Natural killer cell (primary cell): ENCODE data around the gene MAP3K14. TPM values are rescaled to one million over a fixed set of nuclear protein-coding genes. Genes with fewer than 3 reads are reported as not detected.

Experiments
- ATAC-seq, 3 donors: fragments of 150-1000 bp in 2 of 3; fragments of 200-7000 bp in 1 of 3; cut with Tn5 transposase; 1 replicate in 1 of 3; 2 replicates in 2 of 3; pipeline ENCODE4 v1.10.0; 2021; ENCODE audit warnings: mild to moderate bottlenecking in 2 of 3, moderate library complexity in 2 of 3
- DNase-seq, 2 donors: peaks; one replicate each; pipeline versions ENCODE4 v3.0.0 to v3.0.0-alpha.2; 2013 to 2021; ENCODE audit warnings: mixed read lengths in 1 of 2
- H3K27ac ChIP-seq: one replicate; pipeline ENCODE4 v1.5.1; 2013; ENCODE audit warnings: mild to moderate bottlenecking, low read length
- H3K27me3 ChIP-seq: one replicate; pipeline ENCODE4 v1.6.1; 2013; ENCODE audit warnings: low read length; ENCODE audit not compliant: control insufficient read depth, insufficient read depth
- H3K36me3 ChIP-seq: one replicate; pipeline ENCODE4 v1.6.1; 2013; ENCODE audit warnings: low read length; ENCODE audit not compliant: control insufficient read depth, insufficient read depth
- H3K4me1 ChIP-seq: one replicate; pipeline ENCODE4 v1.6.1; 2013; ENCODE audit warnings: low read length; ENCODE audit not compliant: control insufficient read depth, insufficient read depth
- H3K4me3 ChIP-seq: one replicate; pipeline ENCODE4 v1.5.1; 2013; ENCODE audit warnings: low read length
- H3K9me3 ChIP-seq: one replicate; pipeline ENCODE4 v1.6.1; 2013; ENCODE audit warnings: low read length; ENCODE audit not compliant: control insufficient read depth, insufficient read depth
- H3K27ac Mint-ChIP-seq, 2 donors: one replicate each; pipeline ENCODE4 v1.8.0; 2022; ENCODE audit warnings: mild to moderate bottlenecking in 2 of 2, mixed read lengths in 2 of 2, moderate library complexity in 1 of 2
- H3K27me3 Mint-ChIP-seq, 2 donors: one replicate each; pipeline ENCODE4 v1.8.0; 2022; ENCODE audit warnings: low read depth in 2 of 2, mixed read lengths in 2 of 2
- H3K36me3 Mint-ChIP-seq: one replicate; pipeline ENCODE4 v1.8.0; 2022; ENCODE audit warnings: mixed read lengths
- H3K4me1 Mint-ChIP-seq, 2 donors: one replicate each; pipeline ENCODE4 v1.8.0; 2022; ENCODE audit warnings: mixed read lengths in 2 of 2
- H3K4me3 Mint-ChIP-seq: one replicate; pipeline ENCODE4 v1.8.0; 2022; ENCODE audit warnings: mild to moderate bottlenecking, moderate library complexity, mixed read lengths
- H3K9me3 Mint-ChIP-seq, 2 donors: one replicate each; pipeline ENCODE4 v1.8.0; 2022; ENCODE audit warnings: mixed read lengths in 2 of 2
- CTCF ChIP-seq: fragments of 200-600 bp; IDR thresholded peaks from one replicate; pipeline ENCODE4 v1.8.0; 2022; ENCODE audit warnings: antibody characterized with exemption
- WGBS: methylation state at CpG from one replicate; pipeline ENCODE4 v1.1.7; 2013; ENCODE audit warnings: missing lambda C conversion rate; ENCODE audit not compliant: insufficient coverage; 5-methylcytosine and 5-hydroxymethylcytosine counted together
- intact Hi-C: fragments of 100-400 bp; cut with micrococcal nuclease; formaldehyde crosslinking; loops from one replicate; pipeline ENCODE4 v1.14.2; 2022
- total RNA-seq, 4 donors: library from RNA; stranded (reverse); fragments of 120-200 nt in 1 of 4; gene quantifications; one replicate each; pipeline versions ENCODE4 v1.2.3 to v1.2.4, GENCODE V29; 2013 to 2022

MAP3K14 gene
- total RNA-seq, 3 donors from 2014 or later (not counting 1 experiment from before 2014, with no cell fraction given), result 28.0 to 31.9 (median 31.6) TPM

- Histone ChIP-seq H3K4me3 (no peak overlapping the region), H3K36me3 (peaks cover 39% of the 10 kb centered on the region), H3K9me3 (no peaks in the 10 kb centered on the region), H3K27me3 (no peaks in the 10 kb centered on the region), H3K4me1 (peaks cover 4% of the 10 kb centered on the region), H3K27ac (no peak overlapping the region)
- ATAC-seq (no peak), DNase-seq (no peak)
- no peak overlapping the region for H3K27ac Mint-ChIP-seq
- intact Hi-C loops, result no loop called here
- H3K9me3 Mint-ChIP-seq, result no peaks in the 10 kb centered on the region
- no peak for TF ChIP-seq CTCF
- no peak overlapping the region for H3K4me3 Mint-ChIP-seq
- WGBS, result 84% methylated on average over 3 of the region's 3 CpGs
- H3K36me3 Mint-ChIP-seq, result no peaks in the 10 kb centered on the region
- no peaks in the 10 kb centered on the region for H3K27me3 Mint-ChIP-seq
- H3K4me1 Mint-ChIP-seq, result peaks cover 6 to 17% of the 10 kb centered on the region in 2 donors
These were observed 36.9 kb downstream of the MAP3K14 start for GRCh38 chr17:45279898-45280297.

GRCh38 chr17:45277992-45278391, 38.8 kb downstream of the MAP3K14 start:
- WGBS, result 94% methylated on average over 7 of the region's 7 CpGs
- peaks cover 5 to 10% of the 10 kb centered on the region in 2 donors for H3K4me1 Mint-ChIP-seq
- H3K9me3 Mint-ChIP-seq, result no peaks in the 10 kb centered on the region
- ATAC-seq (no peak), DNase-seq (no peak)
- no peaks in the 10 kb centered on the region for H3K27me3 Mint-ChIP-seq
- Histone ChIP-seq H3K4me3 (no peak overlapping the region), H3K27ac (no peak overlapping the region), H3K36me3 (peaks cover 36% of the 10 kb centered on the region), H3K27me3 (no peaks in the 10 kb centered on the region), H3K4me1 (peaks cover 4% of the 10 kb centered on the region), H3K9me3 (no peaks in the 10 kb centered on the region)
- no peaks in the 10 kb centered on the region for H3K36me3 Mint-ChIP-seq
- intact Hi-C loops, result loop anchor here (1.0 to 2.0 kb wide), 3 partner anchors 35 to 107 kb away; no protein-coding TSS in a partner anchor
- no peak for TF ChIP-seq CTCF
- H3K4me3 Mint-ChIP-seq, result no peak overlapping the region
- H3K27ac Mint-ChIP-seq, result peak overlapping the region in 1 of 2 donors; percentile 66

- DNase-seq (peak; percentile 86 to 95), ATAC-seq (peak; percentile 93 to 99 (median 99))
- peaks cover 0 to 5% of the 10 kb centered on the region in 2 donors for H3K4me1 Mint-ChIP-seq
- peak; percentile 72 for TF ChIP-seq CTCF
- peaks cover 35% of the 10 kb centered on the region for H3K36me3 ChIP-seq
- H3K4me1 ChIP-seq, result no peaks in the 10 kb centered on the region
- no peaks in the 10 kb centered on the region for H3K36me3 Mint-ChIP-seq
- H3K27me3 Mint-ChIP-seq, result no peaks in the 10 kb centered on the region
- H3K4me3 Mint-ChIP-seq, result no peak overlapping the region
- H3K27me3 ChIP-seq, result no peaks in the 10 kb centered on the region
- H3K27ac Mint-ChIP-seq, result peak overlapping the region in 1 of 2 donors; percentile 66
- H3K4me3 ChIP-seq, result no peak overlapping the region
- no peaks in the 10 kb centered on the region for H3K9me3 Mint-ChIP-seq
- H3K27ac ChIP-seq, result no peak overlapping the region
- WGBS, result 52% methylated on average over 16 of the region's 16 CpGs
- no peaks in the 10 kb centered on the region for H3K9me3 ChIP-seq
- intact Hi-C loops, result loop anchor here (1.0 to 2.0 kb wide), 3 partner anchors 35 to 108 kb away; no protein-coding TSS in a partner anchor
These were observed 39.5 kb downstream of the MAP3K14 start for GRCh38 chr17:45277216-45277849.
